ENCODE measurements around the gene TOGARAM1.

Gene TOGARAM1

GRCh38 chr14:44951051-44951450, 10.9 kb upstream of the TOGARAM1 start:
- no peaks in the 10 kb centered on the region for H3K36me3 ChIP-seq

GRCh38 chr14:44952391-44953110, 9.4 kb upstream of the TOGARAM1 start:
- no peak overlapping the region for H3K27ac ChIP-seq
- no peaks in the 10 kb centered on the region for H3K27me3 ChIP-seq (ENCODE audit: insufficient read depth, low read depth, severe bottlenecking)
- H3K4me3 ChIP-seq (ENCODE audit: low read depth, low read length) = no peak overlapping the region
- no peak for DNase-seq
- TF ChIP-seq CTCF (IDR thresholded peaks at IDR 0.05; ENCODE audit: low read depth, low read length) = no peak
- H3K36me3 ChIP-seq = no peaks in the 10 kb centered on the region
- H3K9me3 ChIP-seq (ENCODE audit: severe bottlenecking) = no peaks in the 10 kb centered on the region

More at GRCh38 chr14:44951051-44951450, 10.9 kb upstream of the TOGARAM1 start:
- H3K9me3 ChIP-seq (ENCODE audit: severe bottlenecking) = no peaks in the 10 kb centered on the region
- no peak for TF ChIP-seq CTCF (IDR thresholded peaks at IDR 0.05; ENCODE audit: low read depth, low read length)
- no peaks in the 10 kb centered on the region for H3K27me3 ChIP-seq (ENCODE audit: insufficient read depth, low read depth, severe bottlenecking)
- DNase-seq = no peak
- no peak overlapping the region for H3K27ac ChIP-seq
- no peak overlapping the region for H3K4me3 ChIP-seq (ENCODE audit: low read depth, low read length)

GRCh38 chr14:44954750-44955149, 7.2 kb upstream of the TOGARAM1 start:
- TF ChIP-seq CTCF (IDR thresholded peaks at IDR 0.05; ENCODE audit: low read depth, low read length) = no peak
- no peak overlapping the region for H3K27ac ChIP-seq
- H3K4me3 ChIP-seq (ENCODE audit: low read depth, low read length) = no peak overlapping the region
- no peaks in the 10 kb centered on the region for H3K9me3 ChIP-seq (ENCODE audit: severe bottlenecking)
- no peak for DNase-seq
- no peaks in the 10 kb centered on the region for H3K27me3 ChIP-seq (ENCODE audit: insufficient read depth, low read depth, severe bottlenecking)
- no peaks in the 10 kb centered on the region for H3K36me3 ChIP-seq

GRCh38 chr14:44955528-44955927, 6.5 kb upstream of the TOGARAM1 start:
- no peak overlapping the region for H3K27ac ChIP-seq
- no peak for TF ChIP-seq CTCF (IDR thresholded peaks at IDR 0.05; ENCODE audit: low read depth, low read length)
- no peaks in the 10 kb centered on the region for H3K36me3 ChIP-seq
- no peaks in the 10 kb centered on the region for H3K27me3 ChIP-seq (ENCODE audit: insufficient read depth, low read depth, severe bottlenecking)
- no peak overlapping the region for H3K4me3 ChIP-seq (ENCODE audit: low read depth, low read length)
- H3K9me3 ChIP-seq (ENCODE audit: severe bottlenecking) = no peaks in the 10 kb centered on the region
- DNase-seq = no peak

GRCh38 chr14:44956866-44957265, 5.1 kb upstream of the TOGARAM1 start:
- H3K4me3 ChIP-seq (ENCODE audit: low read depth, low read length) = no peak overlapping the region
- H3K27me3 ChIP-seq (ENCODE audit: insufficient read depth, low read depth, severe bottlenecking) = no peaks in the 10 kb centered on the region
- H3K27ac ChIP-seq = no peak overlapping the region
- DNase-seq = no peak
- no peaks in the 10 kb centered on the region for H3K36me3 ChIP-seq
- TF ChIP-seq CTCF (IDR thresholded peaks at IDR 0.05; ENCODE audit: low read depth, low read length) = no peak
- no peaks in the 10 kb centered on the region for H3K9me3 ChIP-seq (ENCODE audit: severe bottlenecking)

- H3K36me3 ChIP-seq = no peaks in the 10 kb centered on the region
- H3K27ac ChIP-seq = no peak overlapping the region
- TF ChIP-seq CTCF (IDR thresholded peaks at IDR 0.05; ENCODE audit: low read depth, low read length) = no peak
- no peak overlapping the region for H3K4me3 ChIP-seq (ENCODE audit: low read depth, low read length)
- DNase-seq = no peak
- H3K9me3 ChIP-seq (ENCODE audit: severe bottlenecking) = peaks cover 20% of the 10 kb centered on the region
- no peaks in the 10 kb centered on the region for H3K27me3 ChIP-seq (ENCODE audit: insufficient read depth, low read depth, severe bottlenecking)
Measured at GRCh38 chr14:44959538-44959937, 2.5 kb upstream of the TOGARAM1 start.
